HCEC 1CT (cell line): ENCODE data around the gene DAG1.

Experiments used
- DNase-seq: peaks from one replicate; pipeline ENCODE4 v3.0.0-alpha.2; 2017

The DAG1 gene

DNA sequence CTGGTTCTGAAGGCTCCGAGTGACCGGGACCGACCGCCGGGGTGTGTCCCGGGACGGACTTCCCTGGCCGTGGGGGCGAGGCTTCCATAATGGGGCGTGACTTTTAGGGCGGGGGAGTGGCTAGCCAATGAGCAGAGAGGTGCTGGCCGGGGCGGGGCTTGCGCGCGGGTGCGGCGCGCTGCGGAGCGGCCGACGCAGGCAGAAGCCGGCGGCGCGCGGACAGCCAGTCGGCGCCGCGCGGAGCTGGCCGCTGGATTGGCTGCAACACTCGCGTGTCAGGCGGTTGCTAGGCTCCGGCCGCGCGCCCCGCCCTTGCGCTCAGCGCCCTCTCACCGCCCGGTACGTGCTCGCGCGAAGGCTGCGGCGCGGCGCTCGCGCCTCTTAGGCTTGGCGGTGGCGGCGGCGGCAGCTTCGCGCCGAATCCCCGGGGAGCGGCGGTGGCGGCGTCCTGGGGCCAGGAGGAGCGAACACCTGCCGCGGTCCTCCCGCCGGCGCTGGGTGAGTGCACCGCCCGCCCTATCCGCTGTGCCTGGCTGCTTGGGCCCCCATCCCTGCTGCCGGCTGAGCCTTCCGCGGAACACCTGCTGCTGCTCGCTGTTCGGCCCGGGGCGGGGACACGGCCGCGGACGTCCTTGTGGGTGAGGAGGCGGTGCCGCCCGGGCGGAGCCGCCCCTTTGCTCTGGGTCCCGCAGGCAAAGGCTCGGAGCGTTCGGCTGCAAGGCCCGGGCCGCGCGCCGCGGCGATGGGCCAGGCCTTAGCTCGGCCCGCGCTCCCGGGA, at the start of gene DAG1:
Gene DAG1 (plus strand): TSS at position 332 of the 778 bp plus-strand sequence. CDS start 40,268 bp downstream, outside the sequence.
- peak; percentile 98 for DNase-seq

DNA sequence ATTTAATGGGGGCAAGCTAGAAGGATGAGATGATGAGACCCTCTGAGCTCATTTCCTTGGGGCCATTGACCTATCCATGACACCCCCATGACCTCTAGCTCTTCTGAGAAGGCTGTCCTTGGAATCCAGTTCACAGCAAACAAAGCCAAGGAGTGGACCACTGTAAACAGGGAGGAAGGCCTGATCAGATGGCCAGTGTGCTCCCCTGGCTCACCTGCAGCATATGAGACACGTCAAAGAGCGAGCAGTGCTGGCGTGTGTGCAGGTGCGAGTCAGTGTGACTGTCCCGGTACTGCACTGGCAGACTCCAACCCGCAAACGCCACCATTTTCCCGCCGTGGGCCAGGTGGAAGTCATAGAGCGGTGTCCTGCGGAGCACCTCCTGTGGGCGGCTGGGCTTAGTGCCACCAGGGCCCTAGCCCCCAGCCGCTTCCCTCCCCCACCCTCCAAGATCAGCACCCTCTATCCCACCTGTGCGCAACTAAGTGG, 48.1 kb upstream of the DAG1 start:
- no peak for DNase-seq

DNA sequence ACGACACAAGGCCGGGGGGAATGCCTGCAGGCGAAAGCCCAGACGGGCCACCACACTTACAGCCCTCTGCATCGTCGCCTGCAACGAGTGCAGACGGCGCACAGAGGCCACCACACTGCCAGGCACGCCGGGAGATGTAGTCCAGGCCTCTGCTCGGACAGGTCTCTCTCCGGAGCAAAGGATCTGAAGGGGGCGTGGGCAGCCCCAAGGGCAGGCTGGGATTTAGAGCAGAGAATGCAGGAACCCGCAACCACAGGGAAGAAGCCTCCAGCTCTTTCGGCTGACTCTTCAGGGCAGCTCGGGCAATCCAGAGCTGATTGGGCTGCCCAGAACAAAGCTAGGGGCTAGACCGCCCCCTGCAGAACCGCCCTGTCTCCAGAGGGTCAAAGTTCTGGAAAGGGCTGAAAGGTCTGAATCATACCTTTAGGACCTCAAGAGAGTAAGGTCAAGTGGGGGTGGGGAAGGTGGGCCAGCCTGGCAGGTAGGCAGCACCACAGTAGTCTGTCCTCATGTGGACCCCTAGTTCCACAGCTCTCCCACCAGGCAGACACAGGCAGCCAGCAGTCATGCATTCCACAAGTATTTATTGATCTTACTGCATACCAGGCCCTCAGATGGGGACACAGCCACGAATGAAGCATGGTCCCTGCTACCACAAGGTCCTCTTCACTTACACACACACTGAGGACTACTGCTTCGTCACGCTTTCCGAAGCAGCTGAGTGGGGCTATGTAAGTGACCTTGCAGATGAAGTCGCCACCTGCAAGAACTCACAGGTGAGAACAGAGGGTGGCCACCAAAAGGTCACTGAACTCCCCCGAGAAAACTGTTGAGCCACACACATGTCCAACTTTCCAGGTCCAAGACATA, 47.5 kb upstream of the DAG1 start, which contains the start of gene AMT:
Gene AMT (minus strand): TSS at position 95 of the 870 bp plus-strand sequence. CDS start 23 bp downstream, at position 72.
- no peak for DNase-seq

DNA sequence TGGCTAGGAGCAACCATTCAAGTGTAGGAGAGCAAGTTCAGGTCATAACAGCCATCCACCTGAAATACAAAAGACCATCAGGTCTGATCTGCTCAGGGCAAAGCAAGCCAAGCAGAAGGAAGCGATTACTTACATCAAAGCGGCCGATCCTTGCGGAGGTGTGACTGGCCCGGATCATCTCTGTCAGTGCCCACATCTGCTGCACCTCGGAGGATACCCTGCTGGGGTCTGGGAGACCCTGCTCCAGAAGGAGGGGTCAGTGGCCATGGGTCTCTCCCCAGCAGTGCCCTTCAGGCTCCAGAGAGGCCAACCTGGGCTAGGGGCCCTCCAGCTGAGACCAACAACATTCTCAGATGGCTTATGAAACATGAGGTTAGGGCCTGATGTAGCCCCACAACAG, 45.3 kb upstream of the DAG1 start:
- DNase-seq = no peak

DNA sequence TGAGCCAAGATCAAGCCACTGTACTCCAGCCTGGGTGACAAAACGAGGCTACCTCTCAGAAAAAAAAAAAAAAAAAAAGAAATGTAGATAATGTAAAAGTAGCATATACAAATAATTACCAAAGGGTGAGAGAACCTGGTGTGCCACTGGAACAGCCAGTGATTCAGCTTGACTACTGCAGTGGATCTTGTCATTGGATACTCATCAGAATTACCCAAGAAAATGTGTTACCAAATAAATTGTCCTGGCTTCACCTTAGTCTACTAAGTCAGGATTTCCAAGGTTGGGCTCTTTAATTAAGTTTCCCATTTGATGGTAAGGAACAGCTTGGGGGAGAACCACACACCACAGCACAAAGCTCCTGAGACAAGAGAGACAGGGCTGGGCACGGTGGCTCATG, 42.5 kb upstream of the DAG1 start:
- peak; percentile 31 for DNase-seq

DNA sequence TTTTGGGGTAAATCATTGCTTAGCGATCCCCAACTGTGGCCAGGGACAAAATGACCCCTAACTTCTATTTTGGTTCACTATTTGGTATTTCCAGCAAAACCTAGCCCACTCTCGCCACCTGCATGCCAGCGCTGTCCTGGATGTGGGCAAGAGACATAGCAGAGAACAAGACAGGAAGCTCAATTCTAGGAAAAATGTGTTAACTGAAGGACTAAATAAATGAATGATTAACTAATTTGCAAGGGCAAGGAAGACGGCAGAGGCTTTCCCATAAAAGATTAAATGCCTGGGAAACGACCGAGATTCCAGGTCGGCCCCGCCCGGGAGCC, 41.4 kb upstream of the DAG1 start:
- DNase-seq = no peak

DNA sequence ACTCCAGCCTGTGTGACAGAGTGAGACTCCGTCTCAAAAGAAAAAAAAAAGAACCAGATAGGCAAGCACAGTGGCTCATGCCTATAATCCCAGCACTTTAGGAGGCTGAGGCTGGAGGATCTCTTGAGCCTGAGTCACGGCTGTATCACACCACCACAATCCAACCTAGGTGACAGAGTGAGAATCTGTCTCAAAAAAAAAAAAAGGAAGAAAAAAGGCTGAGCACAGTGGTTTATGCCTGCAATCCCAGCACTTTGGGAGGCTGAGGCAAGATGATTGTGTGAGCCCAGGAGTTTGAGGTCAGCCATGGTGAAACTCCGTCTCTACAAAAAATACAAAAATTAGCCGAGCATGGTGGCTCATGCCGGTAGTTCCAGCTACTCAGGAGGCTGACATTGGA, 35.3 kb upstream of the DAG1 start:
- DNase-seq = no peak

DNA sequence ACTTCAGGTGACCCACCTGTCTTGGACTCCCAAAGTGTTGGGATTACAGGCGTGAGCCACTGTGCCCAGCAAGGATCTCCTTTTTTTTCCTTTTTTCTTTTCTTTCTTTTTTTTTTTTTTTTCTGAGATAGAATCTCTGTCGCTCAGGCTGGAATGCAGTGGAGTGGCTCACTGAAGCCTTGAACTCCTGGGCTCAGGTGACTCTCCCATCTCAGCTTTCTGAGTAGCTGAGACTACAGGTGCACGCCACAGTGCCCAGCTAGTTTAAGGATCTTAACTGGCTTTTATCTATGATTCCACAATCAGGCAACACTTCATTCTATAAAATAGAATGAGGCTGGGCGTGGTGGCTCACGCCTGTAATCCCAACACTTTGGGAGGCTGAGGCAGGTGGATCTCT, 24.7 kb upstream of the DAG1 start:
- DNase-seq = no peak

DNA sequence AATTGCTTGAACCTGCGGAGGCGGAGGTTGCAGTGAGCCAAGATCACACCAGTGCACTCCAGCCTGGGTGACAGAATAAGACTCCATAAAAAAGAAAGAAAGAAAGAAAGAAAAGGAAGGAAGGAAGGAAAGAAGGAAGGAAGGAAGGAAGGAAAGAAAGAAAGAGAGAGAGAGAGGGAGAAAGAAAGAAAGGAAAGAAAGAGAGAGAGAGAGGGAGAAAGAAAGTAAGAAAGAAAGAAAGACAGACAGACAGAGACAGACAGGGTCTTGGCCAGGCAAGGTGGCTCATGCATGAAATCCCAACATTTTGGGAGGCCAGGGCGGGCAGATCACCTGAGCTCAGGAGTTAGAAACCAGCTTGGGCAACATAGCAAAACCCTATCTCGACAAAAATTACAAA, 16.4 kb upstream of the DAG1 start:
- no peak for DNase-seq

DNA sequence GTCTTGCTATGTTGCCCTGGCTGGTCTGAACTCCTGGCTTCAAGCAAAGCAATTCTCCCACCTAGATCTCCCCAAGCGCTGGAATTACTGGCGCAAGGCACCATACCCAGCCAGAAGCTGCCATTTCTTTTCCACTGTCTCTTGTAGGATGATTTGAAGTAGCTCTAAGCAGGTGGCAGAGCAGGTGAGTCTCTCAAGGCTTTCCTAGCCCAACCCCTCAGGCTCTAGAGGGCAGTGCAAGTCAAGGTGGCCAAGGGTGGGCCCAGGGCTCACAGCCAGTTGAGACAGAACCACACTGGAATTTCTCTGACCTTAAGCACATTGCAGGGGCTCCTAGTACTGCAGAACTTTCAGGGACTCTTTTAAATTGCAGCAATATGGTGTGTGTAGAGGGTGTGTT, 15.6 kb upstream of the DAG1 start:
- DNase-seq = no peak

DNA sequence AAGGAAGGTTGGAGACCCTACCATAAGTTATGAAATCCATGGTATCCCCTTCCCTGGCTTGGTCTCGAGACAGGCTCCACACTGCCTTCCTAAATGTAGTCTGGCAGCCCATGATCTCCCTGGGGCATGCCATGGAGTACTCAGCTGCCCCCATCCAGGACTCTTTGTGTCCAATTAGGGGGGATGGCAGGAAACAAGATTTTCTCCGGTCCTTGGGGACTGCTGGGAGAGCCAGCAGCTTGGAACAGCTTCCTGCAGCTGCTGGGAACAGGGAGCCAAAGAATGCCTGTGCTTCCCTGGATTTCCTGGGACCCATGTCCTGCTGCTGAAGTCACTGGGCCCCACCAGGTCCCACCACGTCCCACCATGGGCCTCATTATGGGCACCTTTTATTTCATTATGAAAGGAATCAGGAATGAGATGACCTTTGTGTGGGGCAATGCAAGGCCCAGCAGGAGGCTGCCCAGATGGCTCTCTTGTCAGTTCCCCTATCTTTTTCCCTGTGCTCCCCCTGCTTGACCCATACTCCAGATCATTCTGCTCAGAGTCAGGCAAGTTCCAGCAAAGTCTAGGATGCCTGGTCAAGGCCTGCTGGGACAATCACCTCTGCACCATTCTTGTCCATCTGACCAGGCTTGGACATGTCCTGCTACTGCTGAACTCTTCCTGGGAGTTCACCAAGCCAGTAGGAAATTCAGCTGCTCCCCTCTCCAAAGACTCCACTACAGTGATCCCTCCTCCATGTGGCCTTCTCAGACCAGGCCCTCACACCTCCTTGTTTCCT, 15.0 kb upstream of the DAG1 start:
- DNase-seq = no peak

DNA sequence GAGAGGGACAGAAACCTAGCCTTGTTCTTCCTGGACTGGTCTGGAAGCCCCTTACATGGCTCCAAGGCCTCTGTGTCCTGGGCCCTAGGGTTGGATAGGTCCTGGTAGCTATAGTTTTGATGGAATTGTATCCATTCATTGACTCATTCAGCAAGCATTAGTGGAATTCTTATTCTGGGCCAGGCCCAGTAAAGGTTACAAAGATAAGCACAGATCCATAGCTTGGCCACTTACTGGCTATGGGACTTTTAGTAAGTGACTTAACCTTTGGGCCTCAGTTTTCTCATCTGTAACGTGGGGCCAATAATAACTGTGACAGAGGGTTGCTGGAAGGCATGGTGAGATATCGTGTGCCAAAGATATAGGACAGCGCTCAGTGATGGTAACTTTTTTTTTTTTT, 13.6 kb upstream of the DAG1 start:
- peak; percentile 16 for DNase-seq

DNA sequence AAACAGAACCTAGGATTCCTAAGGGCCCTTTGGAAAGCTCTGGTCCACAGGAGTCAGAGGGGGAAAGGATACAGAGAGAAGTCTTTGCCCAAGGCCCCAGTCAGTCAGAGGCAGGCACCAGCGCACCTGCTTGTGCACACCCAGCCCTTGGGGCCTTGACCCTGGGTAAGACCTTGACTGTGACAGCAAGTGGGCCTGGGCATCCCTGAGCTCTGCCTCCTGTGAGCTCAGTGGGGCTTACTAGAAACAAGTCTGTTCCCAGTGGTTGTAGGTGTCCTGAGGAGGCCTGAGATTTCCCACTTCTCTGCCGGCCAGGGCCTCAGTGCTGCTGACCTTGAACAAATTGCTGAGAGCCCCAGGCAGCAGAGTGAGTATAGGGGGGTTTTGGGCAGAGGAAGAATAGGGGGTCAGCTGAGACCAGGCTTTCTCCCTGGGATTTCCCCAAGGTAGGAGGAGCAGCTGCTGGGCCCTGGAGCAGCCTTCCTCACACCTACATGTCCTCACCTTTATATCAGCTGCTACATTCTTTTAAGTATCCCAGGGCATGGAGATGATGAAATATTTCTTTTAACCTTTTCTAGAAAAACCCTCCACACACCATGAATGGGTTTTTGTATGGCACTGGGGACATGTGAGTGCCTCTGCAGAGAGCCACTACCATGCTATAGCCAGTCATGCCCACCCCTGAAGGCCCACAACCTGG, 9.7 kb upstream of the DAG1 start:
- no peak for DNase-seq

DNA sequence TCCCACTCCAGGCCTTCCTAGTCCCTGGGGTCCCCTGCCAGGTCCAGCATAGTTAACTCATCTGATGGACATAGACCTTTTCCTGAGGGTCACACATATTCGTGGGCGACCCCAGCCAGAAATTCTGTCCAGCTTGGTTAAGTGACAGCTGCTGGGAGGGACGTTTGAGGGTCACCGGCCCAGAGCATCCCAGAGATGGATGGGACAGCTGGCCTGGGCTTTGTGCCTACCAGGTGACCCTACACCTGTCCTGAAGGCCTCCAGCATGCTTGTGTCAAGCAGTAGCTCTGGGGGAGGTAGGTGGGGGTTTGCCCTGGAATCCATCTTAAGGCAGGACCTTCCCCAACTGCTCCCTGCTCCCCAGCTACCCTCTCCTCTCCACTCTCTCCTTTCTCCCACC, 9.1 kb upstream of the DAG1 start:
- DNase-seq = no peak

DNA sequence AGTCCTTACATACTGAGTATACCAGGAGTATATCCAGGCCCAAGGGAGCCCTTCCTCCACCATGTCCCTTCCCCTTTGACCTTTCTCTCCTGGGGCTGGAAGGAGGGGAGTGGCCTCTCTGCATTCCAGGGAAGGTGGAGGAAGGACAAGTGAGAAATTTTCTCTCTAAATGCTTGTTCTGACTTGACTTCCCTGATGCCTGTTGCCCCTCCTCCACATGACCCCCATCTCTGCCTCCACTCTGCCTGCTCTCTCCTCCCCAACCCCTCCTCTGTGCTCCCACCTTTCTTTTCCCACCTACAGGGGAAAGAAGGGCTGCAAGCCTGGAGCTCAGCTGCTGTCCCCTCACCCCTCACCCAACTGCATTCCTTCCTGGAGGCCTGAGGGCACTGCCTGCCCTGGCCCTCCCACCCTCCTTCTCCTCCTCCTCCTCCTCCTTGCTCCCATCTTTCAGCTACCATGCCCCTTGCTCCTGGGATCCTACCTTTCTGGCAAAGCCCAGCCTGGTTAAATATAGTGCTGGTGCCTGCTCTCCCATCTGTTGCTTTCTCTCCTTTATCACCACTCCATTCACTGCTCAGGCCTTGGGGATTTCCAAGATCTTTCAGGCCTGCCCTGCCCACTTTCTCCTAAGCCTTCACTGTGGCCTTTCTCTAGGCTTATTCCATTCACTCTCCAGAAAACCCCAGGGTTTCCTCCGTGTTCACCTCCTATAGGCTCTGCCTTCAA, 8.5 kb upstream of the DAG1 start:
- peak; percentile 7 for DNase-seq

DNA sequence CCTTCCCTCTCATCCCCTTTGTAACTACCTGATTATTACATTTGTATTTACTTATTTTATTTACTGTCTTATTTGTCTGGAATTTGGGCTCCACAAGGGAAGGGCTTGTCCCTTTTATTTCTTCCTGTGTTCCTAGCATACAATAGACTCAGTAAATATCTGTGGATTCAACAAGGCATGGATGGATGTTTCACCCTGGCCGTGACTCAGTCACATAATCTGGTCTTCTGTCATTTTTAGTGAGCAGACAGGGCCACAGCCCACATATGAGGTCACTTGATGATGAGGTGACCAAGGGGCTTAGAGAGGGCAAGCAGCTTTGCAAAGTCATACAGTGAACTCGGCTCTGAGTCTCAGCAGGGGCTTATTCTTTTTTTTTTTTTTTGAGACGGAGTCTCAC, 7.8 kb upstream of the DAG1 start:
- peak; percentile 8 for DNase-seq

DNA sequence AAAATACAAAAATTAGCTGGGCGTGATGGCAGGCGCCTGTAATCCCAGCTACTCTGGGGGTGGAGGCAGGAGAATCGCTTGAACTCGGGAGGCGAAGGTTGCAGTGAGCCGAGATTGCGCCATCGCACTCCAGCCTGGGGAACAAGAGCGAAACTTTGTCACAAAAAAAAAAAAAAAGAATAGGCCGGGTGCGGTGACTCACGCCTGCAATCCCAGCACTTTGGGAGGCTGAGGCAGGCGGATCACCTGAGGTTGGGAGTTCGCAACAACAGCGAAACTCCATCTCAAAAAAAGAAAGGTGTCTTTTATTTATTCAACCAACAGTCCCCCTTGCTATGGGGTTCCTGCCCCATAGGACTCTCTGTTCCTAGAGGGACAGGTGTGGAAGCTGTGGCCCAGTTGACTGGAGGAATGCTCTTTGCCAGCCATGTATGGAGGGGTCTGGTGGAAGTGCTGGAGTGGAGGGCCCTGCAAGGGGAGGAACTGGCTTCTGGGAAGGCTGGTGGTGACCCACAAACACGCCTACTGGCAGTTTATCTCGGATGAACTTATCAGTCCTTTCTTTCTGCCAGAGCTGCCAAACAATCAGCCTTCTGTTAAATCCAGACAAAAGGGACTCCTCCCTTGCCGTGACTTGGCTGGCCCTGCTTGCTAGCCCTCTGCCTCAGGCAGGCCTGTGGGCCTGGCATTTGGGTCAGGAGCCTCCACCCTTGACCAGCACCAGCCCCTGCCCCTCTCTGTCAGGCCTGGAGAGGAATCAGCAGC, 4.6 kb upstream of the DAG1 start:
- no peak for DNase-seq

DNA sequence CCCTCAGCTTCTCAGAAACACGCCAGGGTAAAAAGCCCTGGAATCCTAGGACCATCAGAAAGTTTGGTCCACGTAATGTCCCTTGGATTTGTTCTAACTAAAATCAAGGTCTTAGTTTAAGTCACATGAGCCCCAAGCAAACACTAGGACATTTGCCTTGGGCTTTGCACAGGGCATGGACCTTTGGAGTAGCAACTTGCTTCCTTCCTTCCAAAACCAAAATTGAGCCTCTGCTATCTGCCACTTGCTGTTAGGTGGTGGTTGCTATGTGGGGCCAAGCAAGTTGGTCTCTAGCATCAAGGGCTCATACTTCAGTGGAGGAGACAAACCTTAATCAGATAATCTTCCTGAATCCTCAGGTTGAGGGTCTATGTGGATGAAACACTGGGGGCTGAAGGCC, 4.0 kb upstream of the DAG1 start:
- no peak for DNase-seq

DNA sequence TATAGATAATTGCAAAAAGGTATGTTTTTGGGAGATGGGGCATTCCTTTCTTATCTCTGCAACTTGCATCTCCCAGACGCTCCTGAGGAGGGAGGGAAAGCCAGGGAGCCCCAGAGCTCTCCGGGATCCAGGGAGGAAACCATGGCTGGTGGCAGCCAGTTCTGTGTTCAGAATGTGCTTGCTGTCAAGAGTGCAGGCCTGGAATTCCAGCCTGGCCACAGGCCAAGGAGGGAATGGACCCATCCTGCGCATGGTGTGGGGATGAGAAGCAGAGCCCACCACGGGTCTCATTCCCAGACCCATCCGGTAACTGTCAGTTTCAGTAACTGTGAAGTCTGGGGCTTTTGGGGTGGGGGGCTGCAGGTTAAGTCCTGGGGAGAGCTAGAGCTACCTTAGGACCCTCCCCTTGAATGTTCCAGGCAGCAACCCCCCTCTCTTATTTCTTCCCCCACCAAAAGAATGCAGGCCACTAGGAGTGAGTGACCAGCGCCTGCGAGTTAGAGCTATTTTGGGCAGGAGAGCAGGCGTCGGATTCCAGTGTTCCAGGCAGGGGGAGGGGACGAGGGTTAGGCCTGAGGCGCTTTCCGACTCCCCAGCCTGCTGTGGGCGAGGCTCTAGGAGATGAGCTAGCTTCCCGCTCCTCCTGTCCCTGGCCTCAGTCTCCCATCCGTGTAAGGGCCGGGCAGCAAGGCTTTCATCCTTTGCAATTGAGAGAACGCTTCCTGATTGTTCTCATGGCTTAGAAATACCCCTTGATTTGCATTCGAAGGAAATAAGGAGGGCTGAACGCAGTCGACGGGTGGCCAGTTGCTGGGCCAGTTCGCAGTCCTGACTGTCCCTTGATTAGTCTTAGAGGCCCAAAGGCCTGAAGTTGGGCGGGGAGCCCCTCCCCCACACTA, 781 bp upstream of the DAG1 start:
- peak; percentile 79 for DNase-seq
